ENCODE measurements around the gene CATSPER4.

DNA sequence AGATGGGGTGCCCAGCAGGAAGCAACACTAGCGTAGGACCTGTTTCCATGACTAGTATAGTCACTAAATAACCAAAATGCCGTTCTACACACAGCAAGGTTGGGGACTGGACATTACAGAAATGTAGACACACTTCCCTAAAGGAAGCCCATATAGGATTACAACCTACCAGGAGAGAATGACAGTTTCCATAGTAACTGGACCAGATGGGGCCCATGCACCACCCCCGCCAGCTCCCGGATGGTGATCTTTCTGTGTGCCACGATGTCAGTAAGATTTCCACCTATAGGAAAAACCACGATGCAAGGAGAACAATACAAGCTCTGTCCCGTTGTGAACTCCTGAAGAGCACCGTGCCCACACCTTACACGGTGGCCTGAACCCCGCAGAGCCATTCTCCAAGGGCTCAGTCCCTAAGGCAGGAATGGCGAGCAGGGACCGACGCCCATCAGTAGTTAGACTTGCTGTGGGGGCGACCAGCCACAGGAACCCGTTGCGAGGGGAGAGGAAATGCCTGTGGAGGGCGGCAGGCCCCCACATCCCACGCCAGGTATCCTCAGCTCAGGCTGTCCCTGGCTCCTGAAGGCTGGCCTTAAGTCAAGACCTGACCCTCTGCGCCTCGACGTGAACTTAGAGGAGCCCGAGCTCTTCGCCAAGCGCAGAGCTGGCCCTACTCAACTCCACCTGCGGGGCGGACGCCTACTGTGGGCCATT is 30.0 kb downstream of the CATSPER4 start:
- no peak for TF ChIP-seq EGR1 (IDR thresholded peaks at IDR 0.05; ENCODE audit: borderline replicate concordance, low read depth, low read length)
- TF ChIP-seq, protein P1, sequence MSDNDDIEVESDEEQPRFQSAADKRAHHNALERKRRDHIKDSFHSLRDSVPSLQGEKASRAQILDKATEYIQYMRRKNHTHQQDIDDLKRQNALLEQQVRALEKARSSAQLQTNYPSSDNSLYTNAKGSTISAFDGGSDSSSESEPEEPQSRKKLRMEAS (IDR thresholded peaks at IDR 0.05), result no peak

All from H1 (cell line).